Right forelimb (tissue), 1 donor: Measurements from ENCODE around the gene WDFY4.
A peak's percentile ranks its signal among the peaks of the same experiment; 100 is the strongest.

Source experiments
- DNase-seq: peaks from one replicate; pipeline ENCODE4 v3.0.0-alpha.2; 2018

WDFY4 gene

GRCh38 chr10:48800007-48800675 lies 115.5 kb downstream of the WDFY4 start:
- no peak for DNase-seq

DNA sequence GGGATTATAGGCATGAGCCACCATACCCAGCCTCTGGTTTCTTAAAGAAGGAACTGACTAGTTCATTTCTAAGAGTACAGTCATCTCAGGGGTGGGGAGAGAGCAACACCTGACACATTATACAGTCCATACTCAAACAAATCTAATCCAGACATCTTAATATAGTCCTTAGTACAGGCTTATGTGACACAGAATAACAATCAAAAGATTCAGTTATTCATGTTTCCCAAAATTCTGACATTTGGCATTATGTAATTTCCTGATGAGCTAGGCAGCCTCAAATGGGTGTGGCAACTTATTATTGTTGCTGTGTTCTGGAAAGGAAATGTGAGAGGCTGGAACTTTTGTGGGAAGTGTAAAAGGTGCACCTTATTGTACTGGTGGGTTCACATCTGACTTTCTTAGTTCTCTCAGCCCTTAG lies 116.3 kb downstream of the WDFY4 start:
- DNase-seq, result no peak

- no peak for DNase-seq
Measured at GRCh38 chr10:48802611-48803071, 118.0 kb downstream of the WDFY4 start.

DNA sequence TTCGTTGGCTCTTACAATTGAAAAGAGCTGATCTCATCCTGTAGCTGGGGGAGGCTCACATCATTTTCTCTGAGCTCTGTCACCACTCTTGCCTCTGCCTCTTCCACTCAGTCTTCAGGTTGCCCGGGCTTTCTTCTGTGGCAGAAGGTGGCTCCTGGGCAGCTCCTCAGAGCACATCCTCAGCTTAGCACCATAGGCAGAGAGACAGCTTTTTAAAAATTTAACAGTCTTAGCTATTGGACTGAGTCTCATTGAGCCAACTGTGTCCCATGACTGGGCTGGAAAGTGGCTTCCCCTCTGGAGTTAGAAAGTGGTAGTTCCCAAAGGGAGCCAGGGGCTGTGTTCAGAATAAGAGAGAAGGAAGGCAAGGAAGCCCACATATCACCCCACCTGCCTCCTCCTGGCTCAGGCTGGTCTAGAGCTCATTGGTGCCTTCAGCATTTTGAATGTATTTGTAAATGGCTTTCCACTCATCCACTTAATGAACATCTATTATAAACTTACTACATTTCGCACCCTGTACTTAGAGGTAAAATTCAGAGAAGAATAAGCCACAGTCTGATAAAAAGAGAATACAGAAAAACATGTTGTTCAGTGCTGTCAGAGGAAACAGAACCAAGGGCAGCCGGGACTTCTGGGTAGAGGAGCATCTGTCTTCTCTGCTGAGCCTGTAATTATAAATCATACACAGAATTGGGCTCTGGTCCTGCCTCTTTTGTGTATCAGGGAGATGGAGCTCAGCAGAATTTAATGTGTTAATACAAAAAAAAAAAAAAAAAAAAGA lies 119.3 kb downstream of the WDFY4 start:
- DNase-seq, result no peak

GRCh38 chr10:48804740-48805182 lies 120.1 kb downstream of the WDFY4 start:
- no peak for DNase-seq

DNA sequence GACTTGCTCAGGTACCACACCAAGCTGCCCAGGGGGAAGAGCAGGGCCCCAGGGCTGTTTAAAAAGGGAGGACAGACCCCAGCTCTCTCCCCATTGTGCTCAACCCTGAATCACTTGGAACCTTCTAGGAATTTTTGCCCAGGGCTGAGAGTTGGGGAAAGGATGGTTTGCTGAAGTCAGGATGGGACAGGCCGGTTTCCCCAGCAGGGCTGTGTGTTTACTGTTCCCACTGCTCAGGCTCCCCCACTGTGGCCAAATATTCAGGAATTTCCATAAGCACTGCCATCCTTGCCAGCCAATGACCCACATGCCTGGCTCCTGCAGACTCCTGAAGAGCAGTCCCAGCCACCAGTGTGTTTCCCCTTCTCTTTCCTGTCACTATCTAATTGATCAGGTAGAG lies 120.7 kb downstream of the WDFY4 start:
- no peak for DNase-seq

GRCh38 chr10:48805848-48806247 lies 121.2 kb downstream of the WDFY4 start:
- DNase-seq, result peak; percentile 84

- no peak for DNase-seq
Measured at GRCh38 chr10:48806342-48806741, 121.7 kb downstream of the WDFY4 start.

DNA sequence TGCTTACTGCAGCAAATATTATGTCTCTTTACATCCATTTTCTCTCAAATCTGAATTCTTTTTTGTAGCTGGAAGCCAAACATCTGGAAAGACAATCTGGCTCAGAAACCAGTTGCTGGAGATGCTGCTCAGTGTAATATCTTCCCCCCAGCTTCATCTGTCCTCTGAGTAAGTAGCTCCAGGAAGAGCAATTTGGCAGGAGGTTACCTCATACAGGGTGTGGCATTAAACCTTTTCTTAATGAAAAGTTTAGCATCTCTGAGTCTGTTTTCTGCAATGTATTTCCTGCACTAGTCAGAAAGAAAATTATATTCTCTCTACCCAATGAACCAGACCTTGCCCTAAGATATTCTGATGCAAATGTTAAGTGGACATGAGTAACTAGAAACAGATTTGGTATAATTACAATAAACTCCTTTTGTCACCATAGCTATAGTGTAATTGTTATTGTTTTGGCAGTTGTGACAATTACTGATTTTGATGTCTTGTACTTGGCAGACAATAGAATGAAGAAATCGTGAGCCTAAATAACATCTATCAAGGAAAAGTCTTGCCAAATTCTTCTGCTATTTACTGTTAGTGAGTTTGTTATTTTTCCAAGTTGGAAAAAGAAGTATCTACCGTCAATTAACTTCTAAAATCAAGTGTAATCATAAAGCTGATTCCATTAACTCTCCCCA lies 123.3 kb downstream of the WDFY4 start:
- DNase-seq, result peak; percentile 60

DNA sequence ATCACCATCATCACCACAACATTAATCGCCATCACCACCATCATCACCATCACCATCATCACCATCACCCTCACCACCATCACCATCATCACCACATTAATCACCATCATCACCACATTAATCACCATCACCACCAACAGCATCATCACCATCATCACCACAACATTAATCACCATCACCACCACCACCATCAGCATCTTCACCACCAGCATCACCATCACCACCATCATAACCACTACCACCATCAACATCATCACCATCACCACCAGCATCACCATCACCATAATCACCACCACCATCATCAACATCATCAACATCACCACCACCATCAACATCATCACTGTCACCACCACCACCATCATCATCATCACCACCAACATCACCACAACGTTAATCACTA lies 124.6 kb downstream of the WDFY4 start:
- no peak for DNase-seq

DNA sequence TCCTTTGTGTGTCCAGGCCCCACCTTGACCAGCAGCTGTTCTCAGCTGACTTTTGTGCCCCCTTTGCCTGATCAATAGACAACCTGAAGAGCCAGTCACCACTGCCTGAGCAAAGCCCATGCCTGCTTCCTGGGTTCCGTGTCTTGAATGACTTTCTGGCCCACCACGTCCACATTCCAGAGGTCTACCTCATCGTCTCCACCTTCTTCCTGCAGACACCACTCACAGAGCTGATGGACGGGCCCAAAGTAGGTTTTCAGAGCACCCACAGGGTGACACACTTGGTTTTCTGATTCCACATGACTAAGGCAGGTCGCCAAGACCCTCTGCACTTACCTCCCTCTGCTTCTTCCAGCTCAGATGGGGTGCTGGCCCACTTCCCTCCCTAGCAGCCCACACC lies 126.8 kb downstream of the WDFY4 start:
- DNase-seq, result no peak

GRCh38 chr10:48811917-48812316 lies 127.2 kb downstream of the WDFY4 start:
- DNase-seq, result no peak

DNA sequence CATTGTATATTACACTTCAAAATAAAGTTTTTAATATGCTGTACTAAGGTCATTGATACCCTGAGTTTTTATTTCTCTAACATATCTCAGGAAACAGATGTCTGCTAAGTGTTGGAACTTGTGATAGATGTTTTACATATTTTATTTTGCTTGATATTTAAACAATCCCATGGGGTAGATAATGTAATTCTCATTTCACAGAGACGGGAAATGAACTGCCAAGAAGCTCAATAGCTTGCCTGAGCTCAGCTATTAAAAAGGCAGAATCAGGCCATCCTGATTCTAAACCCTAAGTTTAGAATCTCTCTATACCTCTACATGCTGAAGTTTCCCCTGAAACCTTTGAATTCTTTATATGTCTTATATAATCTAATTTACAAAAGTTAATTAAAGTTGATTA lies 128.6 kb downstream of the WDFY4 start:
- no peak for DNase-seq

GRCh38 chr10:48813825-48814224 lies 129.2 kb downstream of the WDFY4 start:
- peak; percentile 29 for DNase-seq

- peak; percentile 2 for DNase-seq
Measured at GRCh38 chr10:48814933-48815332, 130.3 kb downstream of the WDFY4 start.

DNA sequence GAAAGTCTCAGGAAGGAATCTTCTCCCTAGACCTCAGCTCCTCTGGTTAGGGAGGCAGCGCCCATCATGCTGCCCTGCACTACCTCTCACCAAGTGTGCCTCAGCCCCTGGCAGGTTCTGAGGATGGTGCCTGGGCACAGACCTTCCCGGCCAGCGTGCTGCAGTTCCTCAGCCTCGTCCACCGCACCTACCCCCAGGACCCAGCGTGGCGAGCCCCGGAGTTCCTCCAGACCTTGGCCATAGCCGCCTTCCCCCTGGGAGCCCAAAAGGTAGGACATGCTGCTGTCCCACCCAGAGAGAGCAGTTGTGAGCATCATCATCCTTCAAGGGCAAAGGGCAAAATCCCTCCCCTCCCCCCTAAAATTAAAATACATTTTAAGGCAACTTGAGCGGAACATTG lies 132.5 kb downstream of the WDFY4 start:
- DNase-seq, result no peak

- no peak for DNase-seq
Measured at GRCh38 chr10:48818081-48818480, 133.4 kb downstream of the WDFY4 start.

- no peak for DNase-seq
Measured at GRCh38 chr10:48818861-48819520, 134.3 kb downstream of the WDFY4 start.

DNA sequence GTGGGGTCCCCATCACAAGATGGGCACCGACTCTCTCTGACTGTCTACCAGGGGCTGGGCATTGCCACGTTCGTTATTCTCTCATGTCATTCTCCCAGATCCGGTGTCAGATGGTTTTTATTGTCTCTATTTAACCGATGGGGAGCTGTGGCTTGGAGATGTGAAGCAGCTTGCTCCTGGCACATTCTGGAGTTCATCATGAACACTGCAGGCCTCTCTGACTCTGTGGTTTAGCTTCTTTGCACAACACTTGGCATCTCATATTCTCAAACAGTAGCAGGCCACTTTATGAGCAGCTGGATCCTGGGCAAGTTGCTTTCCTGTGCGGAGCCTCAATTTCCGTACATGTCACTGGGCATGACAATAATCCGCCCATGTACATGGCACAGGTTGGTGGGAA lies 135.1 kb downstream of the WDFY4 start:
- DNase-seq, result no peak

- DNase-seq, result no peak
Measured at GRCh38 chr10:48820231-48820630, 135.6 kb downstream of the WDFY4 start.

GRCh38 chr10:48820699-48821098 lies 136.0 kb downstream of the WDFY4 start:
- no peak for DNase-seq

- DNase-seq, result no peak
Measured at GRCh38 chr10:48821111-48821510, 136.4 kb downstream of the WDFY4 start.

DNA sequence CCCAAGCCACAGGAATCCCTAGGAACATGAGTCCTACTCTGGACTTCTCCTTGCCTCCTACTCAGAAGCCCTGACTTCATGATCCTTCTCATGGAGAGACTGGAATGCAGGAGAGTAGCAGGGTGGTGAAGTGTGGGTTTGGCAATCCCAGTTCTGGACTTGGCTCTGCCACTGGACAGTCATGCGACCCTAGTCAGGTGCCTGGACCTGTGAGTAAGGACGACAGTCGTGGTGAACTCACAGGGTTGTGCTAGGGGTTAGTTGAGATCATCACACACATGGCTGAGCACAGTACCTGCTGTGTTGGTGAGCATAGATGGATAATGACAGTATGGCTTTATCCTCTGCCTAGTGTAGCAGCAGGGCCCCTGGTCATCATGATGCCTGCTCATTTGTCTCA lies 137.0 kb downstream of the WDFY4 start:
- DNase-seq, result no peak
